GM18526 (cell line): ENCODE data around the gene MCAT.

Experiments used
- POLR2A ChIP-seq: IDR thresholded peaks from 3 replicates; pipeline ENCODE4 v1.6.1; 2011; ENCODE audit not compliant: insufficient read length; ENCODE audit errors: extremely low read depth

MCAT gene

GRCh38 chr22:43118953-43119458 lies 24.2 kb downstream of the MCAT start:
- no peak for TF ChIP-seq POLR2A

- no peak for TF ChIP-seq POLR2A
Observed at GRCh38 chr22:43118024-43118849, 25.0 kb downstream of the MCAT start.

GRCh38 chr22:43116932-43117331 lies 26.3 kb downstream of the MCAT start:
- TF ChIP-seq POLR2A = no peak

- no peak for TF ChIP-seq POLR2A
Observed at GRCh38 chr22:43114958-43115357, 28.2 kb downstream of the MCAT start.

GRCh38 chr22:43113526-43114251 lies 29.5 kb downstream of the MCAT start:
- TF ChIP-seq POLR2A = no peak

GRCh38 chr22:43110927-43111623 lies 32.1 kb downstream of the MCAT start:
- TF ChIP-seq POLR2A = no peak

- peak; percentile 55 for TF ChIP-seq POLR2A
Observed at GRCh38 chr22:43110444-43110926, 32.7 kb downstream of the MCAT start, which contains the start of gene BIK. Gene BIK, plus strand, starts transcription at chr22:43110750. Its CDS starts 13,273 bp downstream, at chr22:43124023.

GRCh38 chr22:43109921-43110443 lies 33.2 kb downstream of the MCAT start:
- TF ChIP-seq POLR2A = no peak

GRCh38 chr22:43109511-43109910 lies 33.7 kb downstream of the MCAT start:
- TF ChIP-seq POLR2A = no peak

GRCh38 chr22:43106302-43106701 lies 36.9 kb downstream of the MCAT start:
- no peak for TF ChIP-seq POLR2A

GRCh38 chr22:43101306-43101705 lies 41.9 kb downstream of the MCAT start:
- TF ChIP-seq POLR2A = no peak

- TF ChIP-seq POLR2A = no peak
Observed at GRCh38 chr22:43100225-43100624, 43.0 kb downstream of the MCAT start.

GRCh38 chr22:43099095-43099494 lies 44.1 kb downstream of the MCAT start:
- TF ChIP-seq POLR2A = no peak

GRCh38 chr22:43098356-43098755 lies 44.8 kb downstream of the MCAT start:
- TF ChIP-seq POLR2A = no peak

- no peak for TF ChIP-seq POLR2A
Observed at GRCh38 chr22:43096420-43096819, 46.8 kb downstream of the MCAT start.
